ENCODE data around the gene SEC24B. TPM values are rescaled to one million over a fixed set of nuclear protein-coding genes. Genes with fewer than 3 reads are reported as not detected.

SEC24B gene
- total and polyA plus RNA-seq, 10 of the 15 experiments (the other 5 are each of a cell fraction or from before 2014, with no cell fraction given): 6.4 to 43.2 (median 16.0) TPM

- TF ChIP-seq POLR2AphosphoS2 (IDR thresholded peaks at IDR 0.05; ENCODE audit: low read depth, low read length): no peak
- TF ChIP-seq ETV6 (conservative IDR thresholded peaks at IDR 0.05 in 1 of 2, IDR thresholded peaks at IDR 0.05 in 1 of 2; ENCODE audit: borderline replicate concordance in 1 of 2, low read depth in 1 of 2): no peak
- TF ChIP-seq BRCA1 (IDR thresholded peaks at IDR 0.05; ENCODE audit: low read depth, low read length): no peak
Measured at GRCh38 chr4:109589119-109589518, 155.5 kb downstream of the SEC24B start (continued).

DNA sequence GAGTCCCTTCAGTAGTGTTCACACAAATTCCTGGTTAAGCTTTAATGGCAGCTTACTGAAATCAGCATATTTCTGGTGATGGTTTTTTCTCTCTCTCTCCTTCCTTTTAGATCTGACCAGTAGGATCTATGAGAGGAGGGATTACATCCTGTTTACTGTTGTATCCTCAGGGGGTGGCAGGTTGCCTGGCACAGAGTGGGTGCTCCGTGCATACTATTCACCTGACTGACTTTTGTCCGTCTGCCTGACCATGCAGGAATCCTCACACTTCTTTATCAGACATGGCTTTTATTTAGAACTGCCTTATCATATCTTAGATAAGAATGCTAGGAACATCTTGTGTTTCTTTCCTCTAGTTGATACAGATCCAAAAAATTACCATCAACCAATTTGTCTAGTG, 156.0 kb downstream of the SEC24B start:
- ChIA-PET SMC1A (ENCODE audit: uncharacterized antibody, unreplicated experiment) (interaction anchor here (1.0 to 2.0 kb wide), 4 partner anchors 9 to 17 kb away, joined by 3 to 5 read pairs (median 4); no protein-coding TSS in a partner anchor), CTCF (interaction anchor here (0.7 kb wide), 1 partner anchor 1001 kb away, joined by 3 read pairs; no protein-coding TSS in a partner anchor), RAD21 (ENCODE audit: unreplicated experiment) (no interaction called here), POLR2A (no interaction called here)
- Histone ChIP-seq H3K4me1 (ENCODE audit: control insufficient read depth, insufficient read depth, low read length) (peaks cover 9% of the 10 kb centered on the region; the same call in 1 of the 2 replicates), H3K27ac (ENCODE audit: control insufficient read depth, insufficient read depth) (no peak overlapping the region), H3K36me3 (ENCODE audit: control insufficient read depth in 2 of 2, insufficient read depth in 2 of 2, low read length in 1 of 2) (no peaks in the 10 kb centered on the region), H3K9ac (ENCODE audit: control insufficient read depth, insufficient read depth, low read length) (no peak overlapping the region), H2AFZ (ENCODE audit: control insufficient read depth, low read depth, low read length) (no peak overlapping the region), H3K79me2 (ENCODE audit: control insufficient read depth, insufficient read depth, low read length) (no peaks in the 10 kb centered on the region), H3K27me3 (replicated peaks in 1 of 2; ENCODE audit: control insufficient read depth in 2 of 2, insufficient read depth in 2 of 2, low read length in 1 of 2) (no peaks in the 10 kb centered on the region), H3K4me3 (no peak overlapping the region), H3K4me2 (ENCODE audit: control insufficient read depth, insufficient read depth) (no peak overlapping the region), H3K9me3 (replicated peaks; ENCODE audit: control insufficient read depth, insufficient read depth, low read length) (no peaks in the 10 kb centered on the region; the same call in 2 of the 3 replicates), H4K20me1 (ENCODE audit: control insufficient read depth, insufficient read depth) (peaks cover 3% of the 10 kb centered on the region)
- in situ Hi-C loops (cut with MboI): no loop called here
- TF ChIP-seq RAD51 (IDR thresholded peaks at IDR 0.05) (no peak), MYC (IDR thresholded peaks at IDR 0.05; ENCODE audit: insufficient read depth, insufficient read length, insufficient replicate concordance, low read length, severe bottlenecking) (no peak), ASH2L (IDR thresholded peaks at IDR 0.05; ENCODE audit: borderline replicate concordance, low read depth) (no peak), NBN (IDR thresholded peaks at IDR 0.05) (no peak), CBFB (IDR thresholded peaks at IDR 0.05; ENCODE audit: low read depth) (no peak), FOS (IDR thresholded peaks at IDR 0.05; ENCODE audit: borderline replicate concordance, extremely low read depth, insufficient read length) (no peak), HSF1 (IDR thresholded peaks at IDR 0.05; ENCODE audit: low read depth, low read length) (no peak), NR2F1 (conservative IDR thresholded peaks at IDR 0.05) (no peak), EZH2 (IDR thresholded peaks at IDR 0.05; ENCODE audit: borderline replicate concordance, control insufficient read depth, low read depth, low read length) (no peak), BHLHE40 (IDR thresholded peaks at IDR 0.05; ENCODE audit: borderline replicate concordance in 1 of 2, low read depth in 2 of 2, low read length in 1 of 2) (no peak), USF2 (IDR thresholded peaks at IDR 0.05; ENCODE audit: borderline replicate concordance, low read depth, low read length) (no peak), TARDBP (IDR thresholded peaks at IDR 0.05; ENCODE audit: borderline replicate concordance) (no peak), EP300 (IDR thresholded peaks at IDR 0.05; ENCODE audit: borderline replicate concordance in 1 of 2, control insufficient read depth in 1 of 2, low read depth in 2 of 2, low read length in 2 of 2) (no peak), MTA3 (IDR thresholded peaks at IDR 0.05; ENCODE audit: borderline replicate concordance, low read length) (no peak), ATF7 (IDR thresholded peaks at IDR 0.05; ENCODE audit: low read depth) (no peak), SMAD1 (IDR thresholded peaks at IDR 0.05; ENCODE audit: low read depth, partially characterized antibody) (no peak)
- ATAC-seq (no peak), FAIRE-seq (no peak), DNase-seq (ENCODE audit: low read depth, low spot score) (no peak)
- 97% methylated on average over 2 of the region's 2 CpGs for WGBS (ENCODE audit: insufficient coverage, insufficient replicate concordance, low lambda C conversion rate, missing lambda C conversion rate)
- intact Hi-C loops (cut with micrococcal nuclease; ENCODE audit: unreplicated experiment): loop anchor here (2.0 kb wide), 1 partner anchor 29 kb away; the partner anchor contains the start of gene MCUB
- BruUV-seq (replicated peaks): no TSS peak
